Raji (cell line): ENCODE measurements around the gene IKZF2.

Experiments used
- POLR2A ChIP-seq: IDR thresholded peaks from 2 replicates; pipeline ENCODE4 v1.6.1; 2011; ENCODE audit warnings: low read depth, low read length, control low read depth; ENCODE audit not compliant: insufficient read depth

Gene IKZF2

DNA sequence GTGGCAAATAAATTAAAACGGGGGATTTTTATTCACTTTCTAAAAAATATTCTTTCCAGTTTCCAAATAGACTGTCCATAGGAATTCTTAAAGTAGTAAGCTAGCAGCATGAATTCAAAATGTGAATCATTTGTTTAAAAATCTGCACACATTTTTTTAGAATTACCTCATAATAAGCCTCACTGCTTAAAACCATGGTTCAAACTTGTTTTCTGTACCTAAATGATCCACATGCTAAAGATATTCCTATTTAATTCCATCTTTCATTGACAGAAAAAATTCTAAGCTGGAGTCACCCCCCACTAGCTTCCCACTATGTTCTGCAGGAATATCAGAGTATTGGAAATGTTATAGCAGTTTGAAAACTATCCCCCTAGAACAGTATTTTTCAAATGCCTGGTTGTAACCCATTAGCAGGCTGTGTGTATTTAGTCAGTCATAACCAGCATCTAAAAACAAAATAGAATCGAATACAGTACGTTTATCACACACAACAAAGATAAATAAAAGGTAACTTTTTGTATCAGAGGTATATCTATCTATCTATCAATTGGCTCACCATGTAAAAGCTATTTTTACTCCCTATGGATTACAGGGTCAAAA lies 11.2 kb upstream of the IKZF2 start:
- no peak for TF ChIP-seq POLR2A

DNA sequence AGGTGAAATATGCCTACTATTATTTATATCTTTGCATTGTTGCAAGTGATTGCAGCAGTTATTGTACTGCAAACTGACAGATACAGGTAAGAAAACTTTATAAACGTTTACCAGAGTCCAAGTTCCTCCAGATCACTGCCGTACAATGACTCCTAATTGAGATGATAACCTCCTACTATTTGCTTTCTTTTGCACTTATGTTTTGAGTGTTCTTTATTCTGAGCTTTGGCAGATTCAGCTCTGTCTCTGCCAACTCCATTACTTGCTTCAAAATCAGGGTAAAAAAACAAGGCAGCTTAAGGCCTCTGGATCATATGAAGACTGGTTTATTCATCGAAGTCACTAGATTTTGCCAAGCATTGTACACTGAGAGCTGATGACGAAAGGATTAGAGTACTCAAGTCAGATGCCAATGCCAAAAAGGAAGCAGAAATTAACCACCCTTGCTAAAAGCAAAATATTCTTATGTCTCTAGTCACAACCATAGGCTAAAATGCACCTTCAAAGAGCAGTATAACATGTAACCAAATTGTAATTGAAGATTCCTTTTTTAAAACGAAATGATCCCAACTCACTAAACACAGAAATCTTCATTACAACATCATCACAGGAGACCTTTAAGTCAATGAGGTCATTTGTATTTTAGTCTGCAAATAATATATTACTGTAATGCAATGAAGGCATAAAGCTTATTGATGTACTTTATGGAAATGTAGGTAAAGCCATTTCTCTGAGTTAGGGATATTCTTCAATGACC lies 10.5 kb upstream of the IKZF2 start:
- TF ChIP-seq POLR2A = no peak

DNA sequence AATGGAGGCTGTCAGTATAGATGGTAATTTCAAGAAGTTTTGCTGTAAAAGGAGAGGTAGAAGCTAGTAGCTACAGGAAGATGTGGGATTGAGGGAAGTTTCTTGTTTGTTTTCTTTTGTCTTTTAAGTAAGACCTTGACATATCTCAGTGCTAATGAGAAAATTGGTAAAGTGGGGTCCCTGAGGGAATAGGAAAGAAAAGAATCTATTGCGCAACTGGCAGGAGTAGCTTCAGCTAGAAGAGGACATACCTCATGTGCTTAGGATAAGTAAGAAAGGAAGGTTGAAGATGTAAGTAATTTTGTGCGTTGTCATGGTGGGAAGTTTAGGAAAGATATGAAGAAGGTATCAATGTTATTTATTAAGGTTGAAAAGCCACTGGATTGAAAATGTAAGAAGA lies 8.4 kb upstream of the IKZF2 start:
- TF ChIP-seq POLR2A = no peak

- no peak for TF ChIP-seq POLR2A
These were observed 5.8 kb upstream of the IKZF2 start for GRCh38 chr2:213157242-213157641.

GRCh38 chr2:213156717-213157116 lies 5.3 kb upstream of the IKZF2 start:
- TF ChIP-seq POLR2A = no peak

GRCh38 chr2:213152888-213153287 lies 1.5 kb upstream of the IKZF2 start:
- TF ChIP-seq POLR2A = no peak

DNA sequence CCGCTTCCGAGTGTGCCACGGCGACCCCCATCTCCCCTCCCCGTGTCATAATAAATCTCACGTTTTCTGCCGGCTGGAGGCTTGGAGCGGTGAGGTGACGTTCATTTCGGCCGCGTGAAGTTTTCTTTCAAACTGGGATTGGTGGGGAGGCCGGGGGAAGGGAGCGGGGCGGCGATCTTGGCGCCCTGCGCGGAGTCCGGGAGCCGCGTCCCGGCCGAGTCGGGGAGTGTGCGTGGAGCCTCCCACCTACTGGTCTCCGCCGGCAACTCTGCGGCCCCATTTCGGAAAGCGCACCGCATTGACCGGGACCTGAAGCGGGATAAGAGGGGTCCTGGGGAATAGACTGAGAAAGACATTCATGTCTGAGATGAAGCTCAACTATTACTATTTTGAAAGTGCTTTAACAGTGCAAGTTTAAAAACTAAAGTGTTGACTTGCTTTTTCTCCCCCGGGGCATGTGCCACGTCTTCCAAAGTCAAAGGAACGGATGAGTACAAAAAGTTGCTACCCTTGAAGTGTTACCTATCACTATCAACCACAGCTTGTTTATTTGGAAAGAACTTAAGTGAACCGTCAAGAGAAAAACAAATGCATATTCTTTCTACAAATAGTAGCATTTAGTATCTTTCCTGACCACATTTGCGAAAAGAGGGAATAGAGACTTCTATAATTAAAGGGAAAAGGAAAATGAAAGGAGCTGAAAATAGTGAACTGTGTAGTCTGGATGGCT lies 818 bp upstream of the IKZF2 start:
- peak; percentile 52 for TF ChIP-seq POLR2A

DNA sequence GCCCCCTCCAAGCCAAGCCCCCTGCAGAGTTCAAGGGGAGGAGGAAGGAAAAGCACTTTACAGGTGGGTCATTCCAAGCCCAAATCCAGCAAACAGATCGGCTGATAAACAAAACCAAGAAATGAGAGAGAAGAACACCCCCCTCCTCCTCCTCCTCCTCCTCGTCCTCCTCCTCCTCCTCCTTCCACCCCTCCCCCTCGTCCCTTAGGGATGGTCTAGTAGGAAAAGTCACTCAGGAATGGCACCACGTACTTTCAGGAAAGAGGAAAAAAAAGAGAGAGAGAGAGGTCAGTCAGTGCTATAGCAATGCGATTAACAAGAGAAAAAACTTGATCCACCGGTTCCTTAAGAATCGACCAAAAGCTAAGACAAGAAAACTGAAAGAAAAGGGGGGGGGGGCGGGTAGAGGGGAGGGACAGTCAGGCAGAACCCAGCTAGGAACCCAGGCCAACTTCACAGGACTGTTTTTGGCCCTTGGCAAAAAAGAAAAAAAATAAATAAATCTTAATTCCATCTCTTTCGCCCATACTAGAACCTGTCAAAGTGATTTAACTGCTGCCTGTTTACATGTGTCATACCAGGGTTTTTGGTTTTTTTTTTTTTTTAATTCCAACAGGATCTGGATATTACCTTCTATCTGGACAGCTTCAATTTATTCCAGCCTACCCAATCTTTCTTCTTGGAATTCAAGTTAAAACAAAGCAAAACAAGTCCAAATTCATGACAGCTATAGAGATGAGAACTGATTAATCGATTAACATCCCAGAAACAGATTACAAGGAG lies 906 bp downstream of the IKZF2 start:
- TF ChIP-seq POLR2A = no peak

- TF ChIP-seq POLR2A = no peak
These were observed 1.5 kb downstream of the IKZF2 start for GRCh38 chr2:213149949-213150314.

GRCh38 chr2:213149294-213149875 lies 2.0 kb downstream of the IKZF2 start:
- TF ChIP-seq POLR2A = no peak

- TF ChIP-seq POLR2A = no peak
These were observed 2.7 kb downstream of the IKZF2 start for GRCh38 chr2:213148572-213149261.

DNA sequence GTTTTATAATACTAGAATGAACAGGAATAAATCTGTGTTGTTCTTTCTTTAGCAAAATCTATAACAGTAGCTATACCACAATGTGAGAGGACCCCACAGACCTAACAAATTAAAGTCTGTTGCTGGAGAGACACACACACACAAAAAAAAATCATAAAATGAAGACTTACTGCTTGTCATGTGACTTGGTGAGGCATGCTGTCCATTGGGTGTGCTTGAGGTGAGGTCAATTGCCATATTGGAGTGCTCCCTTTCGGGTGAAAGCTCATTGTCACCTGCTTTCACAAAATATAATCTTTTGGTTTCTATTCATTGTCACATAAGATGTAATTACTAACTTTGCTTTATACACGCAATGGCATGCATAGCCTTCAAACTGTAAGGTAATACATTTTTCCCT lies 3.9 kb downstream of the IKZF2 start:
- no peak for TF ChIP-seq POLR2A

DNA sequence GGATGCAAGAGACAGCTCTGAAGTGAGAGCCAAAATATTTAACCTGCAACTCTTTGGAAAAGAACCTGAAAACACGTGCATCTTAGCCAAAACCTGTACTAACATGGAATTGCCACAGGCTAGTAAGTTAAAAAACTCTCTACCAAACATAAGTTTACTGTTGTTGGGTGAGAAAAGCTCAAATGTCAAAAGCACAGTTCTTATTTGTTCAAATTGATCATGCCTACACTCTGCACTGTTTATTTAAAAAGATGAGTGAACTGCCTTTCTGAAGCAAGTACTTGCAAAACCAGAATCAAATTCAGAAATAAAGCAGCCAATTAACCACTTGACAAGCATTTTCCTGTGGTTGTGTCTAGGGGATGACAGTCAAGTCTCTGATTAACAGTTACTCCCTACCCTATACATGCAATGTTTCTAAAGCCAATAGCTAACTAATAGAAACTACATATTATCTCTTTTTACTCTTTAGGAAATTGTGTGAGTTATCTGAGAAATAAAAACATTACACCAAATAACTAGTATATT lies 5.6 kb downstream of the IKZF2 start:
- no peak for TF ChIP-seq POLR2A

- no peak for TF ChIP-seq POLR2A
These were observed 14.3 kb downstream of the IKZF2 start for GRCh38 chr2:213137064-213137463.

GRCh38 chr2:213129311-213129710 lies 22.1 kb downstream of the IKZF2 start:
- no peak for TF ChIP-seq POLR2A
